ENCODE data around the gene USP3. TPM values are rescaled to one million over a fixed set of nuclear protein-coding genes. Genes with fewer than 3 reads are reported as not detected.

USP3 gene
- total and polyA plus RNA-seq, 9 of the 15 experiments (the other 6 are each of a cell fraction or from before 2014, with no cell fraction given) = 17.3 to 54.3 (median 34.8) TPM

DNA sequence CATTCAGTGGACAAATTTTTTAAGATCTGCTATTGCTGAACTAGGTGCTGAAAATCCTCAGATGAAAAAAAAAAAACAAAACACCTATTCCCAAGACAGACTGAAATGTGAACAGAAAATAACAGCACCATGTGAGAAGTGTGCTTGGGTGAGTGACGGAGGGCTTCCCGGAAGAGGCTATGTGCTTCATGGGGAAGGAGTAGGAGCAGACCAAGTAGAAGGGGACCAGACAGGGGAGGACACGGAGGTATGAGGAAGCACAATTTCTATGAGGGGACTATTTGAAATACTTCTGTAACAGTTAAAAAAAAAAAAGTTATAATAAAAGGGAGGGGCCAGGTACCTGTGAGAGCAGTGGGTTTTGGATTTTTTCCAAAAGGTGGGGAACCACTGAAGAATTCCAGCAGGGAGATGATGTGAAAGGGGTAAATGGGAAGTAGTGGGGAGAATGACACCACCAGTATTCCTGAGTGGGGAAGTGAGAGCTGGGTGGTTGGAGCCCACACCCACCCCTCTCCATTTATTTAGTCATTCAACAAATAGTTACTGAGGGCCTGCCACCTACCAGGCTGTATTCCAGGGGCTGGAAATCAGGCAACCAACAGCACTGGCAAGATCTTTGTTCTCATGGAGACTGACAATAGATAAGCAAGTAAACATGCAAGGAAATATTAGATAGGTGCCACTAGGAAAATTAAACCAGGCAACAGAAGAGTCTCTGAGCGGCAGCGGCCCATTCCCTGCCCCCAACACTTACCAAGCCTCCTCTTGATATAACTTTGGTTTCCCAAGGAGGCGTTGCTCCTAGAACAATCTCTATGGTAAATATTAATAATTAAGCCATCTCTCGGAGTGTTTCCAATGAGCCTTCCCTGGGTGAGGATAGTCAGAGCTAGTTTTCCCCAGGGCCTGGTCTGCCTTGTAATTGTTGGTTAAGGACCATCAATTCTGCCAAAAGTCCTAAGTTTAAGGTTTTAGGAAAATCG lies 3.8 kb upstream of the USP3 start (continued):
- TF ChIP-seq CTCF (IDR thresholded peaks at IDR 0.05 in 2 of 3, conservative IDR thresholded peaks at IDR 0.05 in 1 of 3; ENCODE audit: insufficient read depth in 2 of 3, low read depth in 1 of 3, low read length in 3 of 3) (no peak), BCOR (IDR thresholded peaks at IDR 0.05) (peak; percentile 68; the same call in 1 of the 2 replicates), ZFP36 (IDR thresholded peaks at IDR 0.05; ENCODE audit: low read depth, low read length, partially characterized antibody) (peak; percentile 92)

DNA sequence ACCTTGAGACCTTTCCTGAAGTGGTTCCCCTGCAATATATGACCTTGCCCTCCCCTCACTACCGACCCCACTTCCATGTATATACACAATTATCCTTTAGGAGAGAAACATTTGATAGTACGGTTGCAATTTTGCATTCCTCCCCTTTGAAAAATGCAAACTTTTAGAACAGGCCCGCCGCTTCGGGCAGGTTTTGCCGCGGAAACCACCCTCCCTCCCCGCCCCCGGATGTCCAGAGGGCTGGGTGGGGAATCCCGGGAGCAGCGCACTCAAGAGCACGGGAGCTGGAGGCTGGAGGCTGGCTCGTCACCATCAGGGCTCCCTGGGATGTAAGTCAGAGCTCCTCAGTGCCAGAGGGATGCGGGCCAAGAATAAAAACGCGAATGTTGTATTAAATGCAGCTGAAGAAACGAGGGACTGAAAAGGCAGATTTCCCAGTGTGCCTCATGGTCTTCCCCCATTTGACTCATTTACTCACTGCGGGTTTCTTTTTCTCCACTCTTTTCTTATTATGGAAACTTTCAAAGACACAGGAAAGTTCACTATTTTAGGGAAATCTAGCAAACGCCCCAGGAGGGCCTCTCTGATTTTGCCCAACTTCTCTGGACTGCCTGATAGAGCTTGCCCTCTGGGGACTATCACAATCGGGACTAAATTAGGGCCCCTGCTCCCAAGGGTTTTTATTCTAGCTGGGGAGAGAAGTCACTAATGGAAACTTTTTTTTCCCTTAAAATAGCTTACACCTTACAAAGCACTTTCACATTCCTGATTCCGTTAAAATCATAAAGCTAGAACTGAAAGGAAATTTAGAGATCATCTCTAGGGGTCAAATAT lies 2.9 kb upstream of the USP3 start:
- no TSS peak for BruUV-seq (replicated peaks)
- WGBS (ENCODE audit: insufficient coverage, low coverage, missing lambda C conversion rate) = 89% methylated on average over 16 of the region's 21 CpGs
- intact Hi-C loops (cut with micrococcal nuclease) = no loop called here
- TF ChIP-seq SAP30 (IDR thresholded peaks at IDR 0.05; ENCODE audit: borderline replicate concordance, insufficient read depth, low read depth, low read length, poor library complexity, severe bottlenecking) (no peak), ZNF121 (CRISPR knock-in tag; conservative IDR thresholded peaks at IDR 0.05) (no peak), KLF1 (tag; IDR thresholded peaks at IDR 0.05) (no peak), MECOM (CRISPR knock-in tag; IDR thresholded peaks at IDR 0.05) (no peak), ZNF766 (CRISPR knock-in tag; conservative IDR thresholded peaks at IDR 0.05) (no peak)

More for the DNA sequence above, 2.9 kb upstream of the USP3 start:
- H3K27me3 ChIP-seq (ENCODE audit: control insufficient read depth in 2 of 2, insufficient read depth in 2 of 2, low read length in 2 of 2) = no peaks in the 10 kb centered on the region
- peaks cover 21% of the 10 kb centered on the region for H3K79me2 ChIP-seq (ENCODE audit: control insufficient read depth, insufficient read depth, low read length)
- POLR2A ChIA-PET = interaction anchor here (0.6 to 1.4 kb wide), 2 partner anchors 13 to 313 kb away, joined by 3 to 5 read pairs; no protein-coding TSS in a partner anchor
- DNase-seq (ENCODE audit: extremely low read depth in 1 of 4, low spot score in 3 of 4) (no peak), ATAC-seq (no peak), FAIRE-seq (no peak)
- no peaks in the 10 kb centered on the region for H3K9me3 ChIP-seq (replicated peaks; ENCODE audit: control insufficient read depth, insufficient read depth, low read depth, low read length)
- CTCF ChIA-PET (ENCODE audit: low intra/inter-chr PET ratio) = no interaction called here
- H3K4me3 ChIP-seq = no peak overlapping the region
- peaks cover 4% of the 10 kb centered on the region for H3K9me1 ChIP-seq (ENCODE audit: control insufficient read depth, insufficient read depth, low read length)
- no peak overlapping the region for H3K9ac ChIP-seq (ENCODE audit: insufficient read depth in 1 of 2, low read depth in 2 of 2, low read length in 2 of 2)
- in situ Hi-C loops (cut with MboI) = no loop called here
- H3K27ac ChIP-seq (ENCODE audit: extremely low read depth, low read depth, low read length) = no peak overlapping the region
- peaks cover 2% of the 10 kb centered on the region; the same call in 1 of the 3 replicates for H3K36me3 ChIP-seq (ENCODE audit: control insufficient read depth, insufficient read depth, low read length)
- no peak overlapping the region for H2AFZ ChIP-seq (ENCODE audit: low read depth, low read length)
- no peak overlapping the region for H3K4me2 ChIP-seq (ENCODE audit: insufficient read depth, low read length)
- peaks cover 4% of the 10 kb centered on the region; the same call in 1 of the 2 replicates for H4K20me1 ChIP-seq (replicated peaks; ENCODE audit: control insufficient read depth, insufficient read depth, low read length)
- H3K4me1 ChIP-seq (replicated peaks in 1 of 2; ENCODE audit: control insufficient read depth in 2 of 2, insufficient read depth in 2 of 2, low read length in 2 of 2) = peaks cover 23 to 25% of the 10 kb centered on the region in 2 experiments

Data from K562 (cell line).